WERI-Rb-1 (cell line): ENCODE results near the gene PARP14.

Source experiments
- DNase-seq: peaks from one replicate; pipeline ENCODE4 v3.0.0-alpha.2; 2020
- H3K27ac ChIP-seq: fragments of 250-450 bp; sonication (Bioruptor Pico); 2 replicates; pipeline ENCODE4 v1.5.1; 2020; ENCODE audit warnings: mild to moderate bottlenecking, moderate library complexity
- H3K27me3 ChIP-seq: fragments of 250-450 bp; sonication (Bioruptor Pico); 2 replicates; pipeline ENCODE4 v1.5.1; 2021; ENCODE audit warnings: mild to moderate bottlenecking, low read depth, moderate library complexity; ENCODE audit not compliant: insufficient read depth, severe bottlenecking
- H3K36me3 ChIP-seq: fragments of 250-450 bp; sonication (Bioruptor Pico); 2 replicates; pipeline ENCODE4 v1.5.1; 2020; ENCODE audit warnings: mild to moderate bottlenecking, moderate library complexity
- H3K4me3 ChIP-seq: 2 replicates; pipeline ENCODE4 v1.5.1; 2011; ENCODE audit warnings: low read depth, mild to moderate bottlenecking, control low read depth, low read length
- H3K9me3 ChIP-seq: fragments of 250-450 bp; sonication (Bioruptor Pico); 2 replicates; pipeline ENCODE4 v1.5.1; 2021; ENCODE audit warnings: mild to moderate bottlenecking, moderate library complexity; ENCODE audit not compliant: severe bottlenecking
- TF ChIP-seq, protein P1 (sequence below): IDR thresholded peaks from 2 replicates; pipeline ENCODE4 v1.5.1; 2011; ENCODE audit warnings: low read depth, mild to moderate bottlenecking, control low read depth, inconsistent platforms, low read length

Gene PARP14

DNA sequence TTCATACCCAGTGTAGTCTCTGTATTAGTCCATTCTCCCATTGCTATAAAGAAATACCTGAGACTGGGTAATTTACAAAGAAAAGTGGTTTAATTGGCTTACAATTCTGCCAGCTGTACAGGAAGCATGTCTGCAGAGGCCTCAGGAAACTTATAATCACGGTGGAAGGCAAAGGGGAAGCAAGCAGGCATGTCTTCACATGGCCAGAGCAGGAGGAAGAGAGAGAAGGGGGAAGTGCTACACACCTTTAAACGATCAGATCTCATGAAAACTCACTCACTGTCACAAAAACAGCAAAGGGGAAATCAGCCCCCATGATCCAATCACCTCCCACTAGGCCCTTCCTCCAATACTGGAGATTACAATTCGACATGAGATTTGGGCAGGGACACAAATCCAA, 6.3 kb upstream of the PARP14 start:
- Histone ChIP-seq H3K36me3 (no peaks in the 10 kb centered on the region), H3K9me3 (no peaks in the 10 kb centered on the region), H3K4me3 (no peak overlapping the region), H3K27me3 (no peaks in the 10 kb centered on the region), H3K27ac (no peak overlapping the region)
- no peak for DNase-seq
- TF ChIP-seq, protein P1, sequence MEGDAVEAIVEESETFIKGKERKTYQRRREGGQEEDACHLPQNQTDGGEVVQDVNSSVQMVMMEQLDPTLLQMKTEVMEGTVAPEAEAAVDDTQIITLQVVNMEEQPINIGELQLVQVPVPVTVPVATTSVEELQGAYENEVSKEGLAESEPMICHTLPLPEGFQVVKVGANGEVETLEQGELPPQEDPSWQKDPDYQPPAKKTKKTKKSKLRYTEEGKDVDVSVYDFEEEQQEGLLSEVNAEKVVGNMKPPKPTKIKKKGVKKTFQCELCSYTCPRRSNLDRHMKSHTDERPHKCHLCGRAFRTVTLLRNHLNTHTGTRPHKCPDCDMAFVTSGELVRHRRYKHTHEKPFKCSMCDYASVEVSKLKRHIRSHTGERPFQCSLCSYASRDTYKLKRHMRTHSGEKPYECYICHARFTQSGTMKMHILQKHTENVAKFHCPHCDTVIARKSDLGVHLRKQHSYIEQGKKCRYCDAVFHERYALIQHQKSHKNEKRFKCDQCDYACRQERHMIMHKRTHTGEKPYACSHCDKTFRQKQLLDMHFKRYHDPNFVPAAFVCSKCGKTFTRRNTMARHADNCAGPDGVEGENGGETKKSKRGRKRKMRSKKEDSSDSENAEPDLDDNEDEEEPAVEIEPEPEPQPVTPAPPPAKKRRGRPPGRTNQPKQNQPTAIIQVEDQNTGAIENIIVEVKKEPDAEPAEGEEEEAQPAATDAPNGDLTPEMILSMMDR, result no peak

- Histone ChIP-seq H3K27me3 (no peaks in the 10 kb centered on the region), H3K9me3 (no peaks in the 10 kb centered on the region), H3K36me3 (no peaks in the 10 kb centered on the region), H3K27ac (no peak overlapping the region), H3K4me3 (no peak overlapping the region)
- no peak for DNase-seq
- TF ChIP-seq, protein P1, result no peak
Measured at GRCh38 chr3:122676759-122677158, 3.9 kb upstream of the PARP14 start.

DNA sequence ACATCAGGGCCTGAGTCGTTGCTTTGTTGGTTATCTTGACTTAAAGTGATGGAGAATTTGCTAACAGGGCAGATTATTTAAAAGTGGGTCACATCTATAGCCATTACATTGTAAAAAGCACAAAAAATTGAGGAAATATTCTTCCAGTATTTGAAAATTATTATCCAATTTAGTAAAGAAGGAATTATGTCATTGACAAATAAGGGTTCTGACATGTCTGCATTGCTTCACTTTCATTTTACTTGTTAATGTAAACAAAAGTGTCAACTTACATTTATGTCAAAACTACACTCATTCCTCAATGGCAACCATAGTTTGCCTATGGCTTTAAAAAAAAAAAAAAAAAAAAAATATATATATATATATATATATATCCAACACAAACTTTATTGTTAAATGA, 3.4 kb upstream of the PARP14 start:
- no peak for DNase-seq
- TF ChIP-seq, protein P1, result no peak
- no peak overlapping the region for H3K27ac ChIP-seq

DNA sequence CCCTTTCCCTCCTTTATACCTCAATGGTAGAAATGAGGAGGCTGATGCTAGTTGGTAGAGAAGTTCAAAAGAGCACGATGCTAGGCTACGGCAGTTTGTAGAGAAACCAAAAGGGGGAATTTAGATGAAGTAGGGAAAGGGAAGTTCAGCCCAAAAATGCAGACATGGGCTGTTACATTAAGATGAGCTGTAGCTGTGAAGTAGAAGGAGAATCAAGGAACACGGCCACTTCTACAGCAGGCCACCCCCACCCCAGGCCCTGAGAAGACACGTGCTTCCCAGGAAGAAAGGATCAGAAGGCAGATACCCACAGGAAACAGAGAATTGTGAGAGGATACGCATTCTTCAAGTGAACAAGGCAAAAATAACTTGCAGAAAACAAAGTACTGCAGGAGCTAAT, 2.1 kb upstream of the PARP14 start:
- no peak for DNase-seq
- H3K4me3 ChIP-seq, result no peak overlapping the region
- H3K36me3 ChIP-seq, result no peaks in the 10 kb centered on the region
- TF ChIP-seq, protein P1, result no peak
- H3K9me3 ChIP-seq, result no peaks in the 10 kb centered on the region
- no peaks in the 10 kb centered on the region for H3K27me3 ChIP-seq
- H3K27ac ChIP-seq, result no peak overlapping the region

More for the DNA sequence above, 3.4 kb upstream of the PARP14 start:
- Histone ChIP-seq H3K27me3 (no peaks in the 10 kb centered on the region), H3K36me3 (no peaks in the 10 kb centered on the region), H3K9me3 (no peaks in the 10 kb centered on the region), H3K4me3 (no peak overlapping the region)

DNA sequence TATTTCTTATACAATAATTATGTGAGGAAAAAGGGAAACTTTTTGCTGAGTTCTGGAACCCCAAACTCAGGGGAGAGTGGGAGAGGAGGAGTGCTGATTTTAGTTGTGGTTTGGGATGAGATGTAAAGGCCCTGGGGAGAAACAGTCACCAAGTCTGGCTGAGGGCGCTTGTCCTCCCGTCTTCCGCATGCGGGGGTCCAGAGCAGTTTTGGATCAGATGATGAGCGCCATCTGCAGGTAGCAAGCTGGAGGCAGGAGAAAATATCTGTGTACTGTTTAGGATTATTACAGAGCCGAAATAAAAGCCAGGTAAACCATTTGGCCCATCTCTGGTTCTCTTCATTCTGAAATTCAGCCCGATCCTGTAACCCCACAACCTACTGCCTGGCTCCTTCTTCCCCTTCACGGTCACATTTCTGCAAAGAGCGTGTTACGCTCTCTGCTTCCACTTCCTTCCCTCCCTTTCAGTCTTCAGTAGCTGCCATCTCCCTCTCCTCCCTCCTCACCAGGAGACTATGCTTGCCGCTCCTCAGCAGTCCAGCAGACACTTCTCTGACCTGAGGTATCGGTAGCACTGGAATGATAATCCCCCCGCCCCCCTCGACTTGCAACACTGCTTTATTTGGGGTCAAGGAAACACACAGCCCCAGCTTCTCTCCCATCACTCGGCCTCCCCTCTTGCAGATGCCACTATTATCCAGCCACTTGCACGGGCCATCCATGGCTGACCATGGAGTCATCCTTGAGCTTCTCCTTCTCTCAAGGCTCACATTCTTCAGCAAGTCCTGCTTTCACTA, 1.4 kb upstream of the PARP14 start:
- Histone ChIP-seq H3K36me3 (no peaks in the 10 kb centered on the region), H3K27me3 (no peaks in the 10 kb centered on the region), H3K9me3 (no peaks in the 10 kb centered on the region), H3K4me3 (peak overlapping the region; percentile 64), H3K27ac (no peak overlapping the region)
- DNase-seq, result peak; percentile 82
- TF ChIP-seq, protein P1, result peak; percentile 78
